ENCODE results near the gene PHACTR4. TPM values are rescaled to one million over a fixed set of nuclear protein-coding genes. Genes with fewer than 3 reads are reported as not detected.

Gene PHACTR4
- total and polyA plus RNA-seq, 2 of the 4 experiments (the other 2 are of a cell fraction), result 7.5 to 15.0 TPM

DNA sequence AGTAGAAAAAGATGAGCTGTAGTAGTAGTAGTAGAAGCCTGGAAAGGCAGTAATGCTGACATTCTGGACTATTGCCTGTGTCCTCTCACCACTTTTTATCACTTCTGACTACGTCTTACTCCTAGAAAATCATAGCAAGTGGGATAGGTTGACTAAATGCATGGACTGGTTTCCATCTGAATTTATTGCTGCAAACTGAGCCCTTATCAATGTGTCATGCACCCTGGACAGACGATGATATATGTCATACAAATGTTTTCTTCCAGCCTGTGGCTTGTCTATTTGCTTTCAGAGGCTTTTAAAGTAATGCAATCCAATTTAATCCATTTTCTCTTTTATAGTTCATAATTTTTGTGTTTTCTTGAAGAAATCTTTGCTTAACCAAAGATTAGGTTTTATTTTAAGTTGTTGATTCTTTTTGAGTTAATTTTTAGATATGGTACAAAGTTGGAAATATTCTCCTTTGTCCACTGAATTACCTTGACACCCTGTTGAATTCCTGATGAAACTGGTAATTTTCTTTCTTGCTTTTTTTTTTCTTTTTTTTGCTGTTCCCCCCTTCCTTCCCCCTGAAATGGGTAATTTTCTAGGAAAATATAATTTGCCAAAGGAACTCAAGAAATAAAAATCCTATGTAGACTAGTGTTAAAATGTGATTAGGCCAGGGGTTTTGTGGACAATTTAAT is 47.1 kb downstream of the PHACTR4 start:
- Histone ChIP-seq H3K56ac (ENCODE audit: extremely low read depth, insufficient read depth, low read length) (no peak overlapping the region), H2BK120ac (ENCODE audit: low read depth, low read length) (no peak overlapping the region), H3K9ac (ENCODE audit: low read depth, low read length) (no peak overlapping the region), H3K14ac (replicated peaks; ENCODE audit: low read depth, low read length) (no peak overlapping the region), H3K23ac (ENCODE audit: low read depth, low read length) (no peak overlapping the region), H3K4me2 (ENCODE audit: low read depth, low read length) (no peak overlapping the region), H3K9me1 (ENCODE audit: insufficient read depth, low read length) (peaks cover 4% of the 10 kb centered on the region), H2BK5ac (ENCODE audit: low read depth, low read length, poor library complexity, severe bottlenecking) (no peak overlapping the region), H3K27ac (ENCODE audit: insufficient read depth, low read length) (no peak overlapping the region), H3K36me3 (ENCODE audit: control insufficient read depth, insufficient read depth, low read length) (no peaks in the 10 kb centered on the region), H3K4ac (ENCODE audit: low read depth, low read length) (no peak overlapping the region), H3K4me1 (ENCODE audit: control insufficient read depth, insufficient read depth, low read length) (no peaks in the 10 kb centered on the region), H4K91ac (ENCODE audit: insufficient read depth, low read depth, low read length) (no peak overlapping the region), H2AFZ (replicated peaks; ENCODE audit: low read length, poor library complexity) (no peak overlapping the region), H2AK5ac (ENCODE audit: low read depth, low read length) (no peak overlapping the region), H2BK15ac (ENCODE audit: low read depth, low read length) (no peak overlapping the region), H2BK20ac (ENCODE audit: low read depth, low read length) (no peak overlapping the region), H3K79me1 (ENCODE audit: low read depth in 1 of 2, low read length in 2 of 2) (peaks cover 21 to 49% of the 10 kb centered on the region in 2 experiments; a peak in 3 of 4 replicates), H3K9me3 (ENCODE audit: control insufficient read depth, insufficient read depth, low read length) (no peaks in the 10 kb centered on the region), H2AK9ac (replicated peaks; ENCODE audit: low read depth, low read length, poor library complexity) (no peak overlapping the region), H4K5ac (ENCODE audit: low read depth, low read length) (no peak overlapping the region), H4K8ac (ENCODE audit: low read depth in 2 of 2, low read length in 2 of 2) (no peak overlapping the region), H3K4me3 (ENCODE audit: insufficient read depth, low read depth, low read length) (no peak overlapping the region), H4K20me1 (ENCODE audit: insufficient read depth, low read length) (no peaks in the 10 kb centered on the region), H3K27me3 (ENCODE audit: control insufficient read depth, insufficient read depth, low read length) (no peaks in the 10 kb centered on the region), H3K18ac (ENCODE audit: low read depth, low read length) (no peak overlapping the region)
- WGBS, 2 experiments (ENCODE audit: extremely low coverage in 2 of 2, insufficient read length in 1 of 2), result no CpG with 5 or more reads among the region's 2 CpGs
- BruUV-seq (replicated peaks), result no TSS peak
- ATAC-seq (ENCODE audit: low read depth) (no peak), DNase-seq (no peak)
- no peak for TF ChIP-seq MAFK (IDR thresholded peaks at IDR 0.05; ENCODE audit: low read depth, low read length)
- no peak for TF ChIP-seq MXI1 (IDR thresholded peaks at IDR 0.05; ENCODE audit: borderline replicate concordance, low read depth, low read length)
- TF ChIP-seq RFX5 (IDR thresholded peaks at IDR 0.05; ENCODE audit: low read depth, low read length), result no peak
- no peak for TF ChIP-seq RCOR1 (IDR thresholded peaks at IDR 0.05; ENCODE audit: insufficient replicate concordance, low read length)
- TF ChIP-seq FOS (IDR thresholded peaks at IDR 0.05; ENCODE audit: low read depth, low read length), result no peak
- no peak for TF ChIP-seq POLR2A (IDR thresholded peaks at IDR 0.05; ENCODE audit: low read depth, low read length)
- no peak for TF ChIP-seq USF2 (IDR thresholded peaks at IDR 0.05; ENCODE audit: low read depth, low read length)
- TF ChIP-seq, protein P1, sequence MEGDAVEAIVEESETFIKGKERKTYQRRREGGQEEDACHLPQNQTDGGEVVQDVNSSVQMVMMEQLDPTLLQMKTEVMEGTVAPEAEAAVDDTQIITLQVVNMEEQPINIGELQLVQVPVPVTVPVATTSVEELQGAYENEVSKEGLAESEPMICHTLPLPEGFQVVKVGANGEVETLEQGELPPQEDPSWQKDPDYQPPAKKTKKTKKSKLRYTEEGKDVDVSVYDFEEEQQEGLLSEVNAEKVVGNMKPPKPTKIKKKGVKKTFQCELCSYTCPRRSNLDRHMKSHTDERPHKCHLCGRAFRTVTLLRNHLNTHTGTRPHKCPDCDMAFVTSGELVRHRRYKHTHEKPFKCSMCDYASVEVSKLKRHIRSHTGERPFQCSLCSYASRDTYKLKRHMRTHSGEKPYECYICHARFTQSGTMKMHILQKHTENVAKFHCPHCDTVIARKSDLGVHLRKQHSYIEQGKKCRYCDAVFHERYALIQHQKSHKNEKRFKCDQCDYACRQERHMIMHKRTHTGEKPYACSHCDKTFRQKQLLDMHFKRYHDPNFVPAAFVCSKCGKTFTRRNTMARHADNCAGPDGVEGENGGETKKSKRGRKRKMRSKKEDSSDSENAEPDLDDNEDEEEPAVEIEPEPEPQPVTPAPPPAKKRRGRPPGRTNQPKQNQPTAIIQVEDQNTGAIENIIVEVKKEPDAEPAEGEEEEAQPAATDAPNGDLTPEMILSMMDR (conservative IDR thresholded peaks at IDR 0.05; ENCODE audit: low read depth, low read length), result no peak
- intact Hi-C loops (cut with micrococcal nuclease), result loop anchor here (10.0 kb wide), 1 partner anchor 68 kb away; no protein-coding TSS in a partner anchor
- dilution Hi-C loops (cut with HindIII; ENCODE audit: low sequenced_read_pairs, unreplicated experiment), result no loop called here
- ChIA-PET CTCF (no interaction called here), POLR2A (ENCODE audit: unreplicated experiment) (no interaction called here)
- in situ Hi-C loops (cut with MboI; ENCODE audit: low sequenced_read_pairs), result no loop called here
